ENCODE data around the gene DEPDC5. TPM values are rescaled to one million over a fixed set of nuclear protein-coding genes. Genes with fewer than 3 reads are reported as not detected.

Gene DEPDC5
- total RNA-seq, 1 donor from 2014 or later, result 7.0 TPM

GRCh38 chr22:31945443-31945855, 191.6 kb downstream of the DEPDC5 start:
- no peak for DNase-seq (ENCODE audit: low read depth)

GRCh38 chr22:31945971-31946680, 192.3 kb downstream of the DEPDC5 start:
- DNase-seq (ENCODE audit: low read depth), result no peak

GRCh38 chr22:31947296-31947695, 193.5 kb downstream of the DEPDC5 start:
- peak; percentile 46 for DNase-seq (ENCODE audit: low read depth)

GRCh38 chr22:31948002-31948401, 194.2 kb downstream of the DEPDC5 start:
- no peak for DNase-seq (ENCODE audit: low read depth)

GRCh38 chr22:31950226-31950625, 196.4 kb downstream of the DEPDC5 start:
- peak; percentile 31 for DNase-seq (ENCODE audit: low read depth)

- no peak for DNase-seq (ENCODE audit: low read depth)
Measured at GRCh38 chr22:31951194-31952093, 197.6 kb downstream of the DEPDC5 start.

GRCh38 chr22:31952094-31952401, 198.2 kb downstream of the DEPDC5 start:
- DNase-seq (ENCODE audit: low read depth), result peak; percentile 9

GRCh38 chr22:31952472-31952871, 198.7 kb downstream of the DEPDC5 start:
- DNase-seq (ENCODE audit: low read depth), result peak; percentile 33

- DNase-seq (ENCODE audit: low read depth), result no peak
Measured at GRCh38 chr22:31953261-31953660, 199.4 kb downstream of the DEPDC5 start.

- no peak for DNase-seq (ENCODE audit: low read depth)
Measured at GRCh38 chr22:31954535-31955523, 201.0 kb downstream of the DEPDC5 start.

GRCh38 chr22:31956360-31956759, 202.5 kb downstream of the DEPDC5 start:
- DNase-seq (ENCODE audit: low read depth), result no peak

Other genes with a start within 250 kb of the DEPDC5 start
- gene PISD, start 91.8 kb upstream of the DEPDC5 start, total RNA-seq, result 29.3 and 56.2 TPM in 2 replicates
- gene PRR14L, start 3.9 kb upstream of the DEPDC5 start, total RNA-seq, result 9.3 and 11.9 TPM in 2 replicates
- 56.4 and 66.1 TPM in 2 replicates for gene YWHAH, start 190.5 kb downstream of the DEPDC5 start, total RNA-seq

All from myocyte (in vitro differentiated cells).